HuH-7.5 (cell line): Measurements from ENCODE around the gene CLK4.

Experiments
- DNase-seq: peaks from one replicate; pipeline ENCODE4 v3.0.0; 2011; ENCODE audit warnings: low spot score

Gene CLK4

GRCh38 chr5:178626484-178627258 is at the start of gene CLK4:
TSS of gene CLK4 (minus strand) at chr5:178627050. CDS start at chr5:178623416, 3,634 bp downstream.
- peak; percentile 85 for DNase-seq

- DNase-seq, result no peak
Observed at GRCh38 chr5:178675922-178676321, 49.1 kb upstream of the CLK4 start.

- no peak for DNase-seq
Observed at GRCh38 chr5:178674334-178674733, 47.5 kb upstream of the CLK4 start.

- no peak for DNase-seq
Observed at GRCh38 chr5:178673801-178674295, 47.0 kb upstream of the CLK4 start.

- DNase-seq, result no peak
Observed at GRCh38 chr5:178672630-178673029, 45.8 kb upstream of the CLK4 start.

DNA sequence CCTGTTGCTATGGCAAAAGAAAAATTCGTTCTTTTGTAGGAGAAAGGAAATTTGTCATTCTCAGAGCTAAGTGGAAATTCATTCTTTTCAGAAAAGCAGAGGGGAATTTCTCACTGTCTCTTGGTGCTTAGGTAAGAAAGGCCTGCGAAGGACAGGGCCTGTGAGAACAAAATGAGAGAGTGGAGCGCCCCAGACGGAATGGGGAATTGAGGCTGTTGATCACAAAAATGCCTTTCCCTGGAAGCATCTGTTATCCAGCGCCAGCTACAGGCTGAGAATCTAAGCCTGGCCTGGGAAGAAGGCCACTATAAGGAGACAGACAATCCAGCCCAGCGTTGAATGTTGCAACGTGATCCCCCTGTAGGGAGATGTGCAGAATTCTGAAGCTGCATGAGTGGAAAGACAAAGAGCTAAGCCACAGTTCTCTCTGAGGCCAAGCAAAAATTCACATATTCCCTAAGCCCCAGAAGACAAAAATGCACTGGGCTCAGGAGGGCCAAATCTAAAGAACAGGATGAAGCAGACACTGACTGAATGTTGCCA is 44.8 kb upstream of the CLK4 start:
- DNase-seq, result no peak

DNA sequence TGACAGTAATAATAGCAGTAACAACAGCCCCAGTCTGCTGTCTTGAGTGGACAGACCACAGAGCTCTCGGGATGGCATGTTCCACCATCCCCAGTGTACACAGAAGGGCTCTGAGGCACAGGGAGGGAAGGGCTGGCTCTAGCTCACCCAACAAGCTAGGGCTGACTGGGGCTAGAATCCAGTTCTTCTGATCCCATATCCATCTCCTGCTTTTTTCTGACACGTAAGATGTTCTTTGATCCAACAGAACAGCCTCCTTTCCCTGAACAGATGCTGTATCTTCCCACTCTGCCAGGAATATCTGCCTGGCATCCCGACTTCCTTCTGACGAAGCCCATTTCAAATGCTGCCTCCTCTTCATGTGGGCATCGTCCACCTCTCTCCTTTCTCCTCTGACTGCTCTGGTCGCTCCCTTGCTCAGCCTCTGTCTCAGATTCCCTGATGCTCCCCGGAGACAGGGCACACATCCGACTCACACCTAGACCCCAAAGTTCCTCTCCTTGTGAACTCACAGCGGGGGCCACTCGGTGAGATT is 43.6 kb upstream of the CLK4 start:
- DNase-seq, result no peak

DNA sequence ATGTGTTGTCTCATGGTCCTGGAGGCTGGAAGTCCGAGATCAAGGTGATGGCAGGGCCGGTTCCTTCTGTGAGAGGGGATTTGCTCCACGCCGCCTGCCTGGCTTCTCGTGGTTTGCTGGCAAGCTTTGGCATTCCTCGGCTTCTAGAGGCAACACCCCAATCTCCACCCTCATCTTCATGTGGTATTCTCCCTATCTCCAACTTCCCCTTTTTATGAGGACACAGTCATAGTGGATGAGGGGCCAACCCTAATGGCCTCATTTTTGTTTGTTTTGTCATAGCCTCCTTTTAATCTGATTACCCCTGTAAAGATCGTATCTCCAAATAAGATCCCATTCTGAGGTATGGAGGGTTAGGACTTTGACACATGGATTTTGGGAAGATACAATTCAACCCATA is 41.7 kb upstream of the CLK4 start:
- no peak for DNase-seq

DNA sequence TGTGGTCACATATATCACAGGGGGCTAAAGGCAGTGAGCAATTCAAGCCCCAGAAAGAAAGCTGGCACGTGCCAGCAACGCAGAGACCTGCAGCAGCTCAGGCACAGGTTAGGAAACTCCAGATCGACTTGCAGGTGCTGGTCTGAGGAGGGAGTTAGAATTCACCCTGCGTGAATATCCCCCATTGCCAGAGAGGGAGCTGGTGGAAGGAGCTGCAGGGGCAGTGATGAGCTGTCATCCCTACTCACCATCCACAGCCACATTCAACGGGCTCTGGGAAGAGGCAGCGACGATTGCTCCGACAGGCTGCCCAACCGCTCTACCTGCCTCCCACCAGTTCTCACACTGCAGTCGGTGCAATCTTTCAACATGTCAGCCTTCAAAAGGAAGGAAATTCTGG is 40.8 kb upstream of the CLK4 start:
- DNase-seq, result no peak

DNA sequence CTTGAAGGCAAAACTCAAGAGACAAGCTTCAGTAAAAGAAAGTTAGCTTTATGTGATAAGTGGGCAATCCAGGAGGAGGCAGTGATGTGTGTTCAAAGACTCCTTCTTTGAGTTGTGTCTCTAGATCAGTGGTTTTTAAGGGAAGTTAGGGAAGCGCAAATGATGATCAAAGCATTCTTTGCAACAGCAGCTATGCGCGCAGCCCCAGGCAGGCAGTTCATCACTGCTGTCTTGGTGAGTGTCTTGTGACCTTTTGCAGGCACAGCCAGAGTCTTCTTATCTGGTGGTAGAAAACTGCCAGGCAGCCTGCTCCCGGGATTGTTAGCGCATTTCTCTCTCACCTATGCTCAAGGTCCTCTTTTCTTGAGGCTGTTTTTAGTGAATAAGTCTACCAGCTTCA is 40.3 kb upstream of the CLK4 start:
- DNase-seq, result no peak

GRCh38 chr5:178664141-178664540 is 37.3 kb upstream of the CLK4 start:
- no peak for DNase-seq

GRCh38 chr5:178662541-178662860 is 35.7 kb upstream of the CLK4 start:
- no peak for DNase-seq

- no peak for DNase-seq
Observed at GRCh38 chr5:178661836-178662540, 35.1 kb upstream of the CLK4 start.

DNA sequence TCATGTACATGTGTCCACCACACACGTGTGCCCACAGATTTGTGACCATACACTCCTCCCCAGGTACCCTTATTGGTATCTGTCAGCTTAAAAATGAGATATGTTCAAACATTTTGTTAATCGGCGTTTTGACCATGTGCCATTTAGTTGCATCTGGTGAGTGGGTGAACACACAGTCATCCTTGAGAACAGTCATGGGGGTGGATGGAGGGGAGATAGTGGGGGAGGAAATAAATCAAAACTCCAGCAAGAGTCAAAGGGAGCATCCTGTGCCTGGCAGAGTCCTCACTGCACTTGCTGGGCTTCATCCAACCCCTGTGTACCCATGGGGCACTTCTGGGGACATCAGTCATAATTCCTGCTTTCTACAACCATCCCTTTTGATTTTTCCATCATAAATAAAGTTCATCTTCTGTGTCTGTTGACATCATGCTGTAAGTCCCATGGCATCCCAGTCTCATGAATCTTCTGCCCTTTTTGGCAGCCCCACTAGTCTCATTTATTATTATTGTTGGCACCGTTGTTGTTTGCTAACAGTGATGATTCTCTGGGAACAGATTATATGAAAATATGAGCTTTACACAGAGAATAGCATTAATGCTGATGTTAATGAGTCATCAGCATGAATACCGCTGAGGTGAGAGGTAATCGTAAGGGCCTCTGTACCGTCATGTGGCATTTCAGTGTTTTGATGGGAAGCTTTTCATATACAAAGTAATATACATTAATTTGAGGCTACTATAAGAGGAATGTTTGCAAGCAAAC is 24.4 kb upstream of the CLK4 start:
- no peak for DNase-seq

DNA sequence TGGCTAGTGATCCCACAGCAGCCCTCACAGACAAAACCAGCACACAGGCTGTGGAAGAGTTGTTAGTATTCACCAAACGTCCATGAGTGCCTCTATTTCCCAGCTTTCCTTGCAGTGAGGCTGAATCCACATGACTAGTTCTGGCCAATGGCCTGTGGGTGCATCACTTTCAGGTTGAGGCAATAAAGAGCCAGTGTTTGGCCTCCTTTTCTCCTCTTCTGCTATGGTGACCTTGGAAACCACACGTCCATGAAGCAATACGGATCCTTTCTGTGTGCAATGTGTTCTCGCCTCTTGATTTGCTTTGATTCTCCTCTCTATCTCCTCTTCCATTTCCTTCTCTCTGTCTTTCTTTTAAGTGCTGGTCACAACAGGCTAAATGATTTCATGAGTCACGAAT is 23.4 kb upstream of the CLK4 start:
- DNase-seq, result no peak

GRCh38 chr5:178649580-178649979 is 22.7 kb upstream of the CLK4 start:
- DNase-seq, result no peak

GRCh38 chr5:178644826-178645545 is 18.1 kb upstream of the CLK4 start:
- DNase-seq, result no peak

- DNase-seq, result no peak
Observed at GRCh38 chr5:178642351-178642909, 15.6 kb upstream of the CLK4 start.

- no peak for DNase-seq
Observed at GRCh38 chr5:178641711-178642110, 14.9 kb upstream of the CLK4 start.

DNA sequence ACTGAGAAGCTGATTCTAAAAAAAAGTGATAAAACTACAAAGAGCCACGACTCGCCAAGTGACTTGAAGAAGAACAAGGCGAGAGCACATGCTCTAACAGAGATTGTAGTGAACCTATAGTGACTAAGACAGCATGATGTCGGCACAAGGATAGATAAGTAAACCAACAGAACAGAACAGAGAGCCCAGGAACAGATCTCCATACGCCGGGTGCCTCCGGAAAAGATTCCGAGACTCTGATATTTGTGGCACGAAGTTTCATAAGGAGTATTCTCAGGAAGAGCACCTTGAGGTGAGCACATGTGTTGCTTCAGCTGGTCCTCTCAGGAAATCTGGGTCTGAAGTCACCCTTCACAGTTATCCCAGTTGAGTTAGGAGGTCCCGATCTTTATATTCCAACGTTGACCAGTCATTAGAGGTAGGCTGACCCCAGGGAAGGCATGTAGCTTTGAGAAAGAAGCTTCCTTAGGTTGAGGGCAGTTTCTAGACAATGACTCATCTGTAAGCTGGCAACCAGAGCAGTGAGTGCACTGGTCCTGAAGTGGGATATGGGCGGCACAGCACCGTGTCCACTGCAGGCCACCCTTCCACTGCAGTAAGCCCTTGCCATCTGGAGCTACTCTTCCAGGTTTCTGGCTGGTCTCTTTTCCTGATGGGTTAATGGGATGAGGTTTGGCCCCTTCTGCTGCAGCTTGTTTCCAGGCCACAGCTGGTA is 13.6 kb upstream of the CLK4 start:
- no peak for DNase-seq
